ENCODE results near the gene GLIS1.

GRCh38 chr1:53560581-53561502, 178.1 kb downstream of the GLIS1 start:
- TF ChIP-seq CTCF (IDR thresholded peaks at IDR 0.05) (no peak), EP300 (IDR thresholded peaks at IDR 0.05) (no peak)

All from ovary (tissue), 3 donors.